IMR-90 (cell line): ENCODE results near the gene ORM1. TPM values are rescaled to one million over a fixed set of nuclear protein-coding genes. Genes with fewer than 3 reads are reported as not detected.
A peak's percentile ranks its signal among the peaks of the same experiment; 100 is the strongest.

ENCODE experiments used
- ATAC-seq: fragments of 200-7000 bp; cut with Tn5 transposase; 2 replicates; pipeline ENCODE4 v1.9.1; 2020; ENCODE audit warnings: low read depth, mild to moderate bottlenecking, moderate library complexity
- BruUV-seq: library from RNA; stranded (reverse); fragments of 400-500 nt; replicated peaks from 2 replicates; lab custom pipeline; 2021; lab: Mats Ljungman, UMichigan
- CTCF ChIA-PET: fragments of 300-600 bp; formaldehyde crosslinking; extraction: SDS; loops from one replicate; lab custom pipeline; 2021; ENCODE audit warnings: antibody characterized with exemption; lab: Yijun Ruan, JAX
- POLR2A ChIA-PET: fragments of 300-600 bp; sonication (Branson Sonifier 250); formaldehyde crosslinking; loops from one replicate; lab custom pipeline; 2022; ENCODE audit warnings: antibody characterized with exemption; ENCODE audit not compliant: unreplicated experiment; lab: Charles Lee
- DNase-seq: peaks from one replicate; pipeline ENCODE4 v3.0.0; 2013
- H2AFZ ChIP-seq: replicated peaks from 2 replicates; pipeline ENCODE3; 2013; ENCODE audit warnings: low read length, mild to moderate bottlenecking; ENCODE audit not compliant: poor library complexity
- H2AK5ac ChIP-seq: 2 replicates; pipeline ENCODE4 v1.6.1; 2013; ENCODE audit warnings: low read depth, low read length, inconsistent platforms
- H2AK9ac ChIP-seq: replicated peaks from 2 replicates; pipeline ENCODE3; 2013; ENCODE audit warnings: mild to moderate bottlenecking, low read depth, low read length, moderate library complexity; ENCODE audit not compliant: poor library complexity
- H2BK120ac ChIP-seq: 2 replicates; pipeline ENCODE4 v1.6.1; 2013; ENCODE audit warnings: low read depth, low read length, inconsistent platforms
- H2BK15ac ChIP-seq: 3 replicates; pipeline ENCODE4 v1.6.1; 2013; ENCODE audit warnings: low read depth, low read length, inconsistent platforms
- H2BK20ac ChIP-seq: 2 replicates; pipeline ENCODE4 v1.6.1; 2013; ENCODE audit warnings: low read depth, mild to moderate bottlenecking, inconsistent platforms, low read length, moderate library complexity
- H2BK5ac ChIP-seq: 2 replicates; pipeline ENCODE4 v1.6.1; 2013; ENCODE audit warnings: mild to moderate bottlenecking, low read depth, low read length, inconsistent platforms; ENCODE audit not compliant: poor library complexity, severe bottlenecking
- H3K14ac ChIP-seq: replicated peaks from 2 replicates; pipeline ENCODE4 v1.6.1; 2013; ENCODE audit warnings: low read depth, low read length, inconsistent platforms
- H3K18ac ChIP-seq: 2 replicates; pipeline ENCODE4 v1.6.1; 2013; ENCODE audit warnings: low read depth, low read length, control low read depth
- H3K23ac ChIP-seq: 2 replicates; pipeline ENCODE4 v1.6.1; 2013; ENCODE audit warnings: low read depth, low read length, inconsistent platforms
- H3K27ac ChIP-seq: 2 replicates; pipeline ENCODE4 v1.5.1; 2013; ENCODE audit warnings: mild to moderate bottlenecking, control low read depth, low read length; ENCODE audit not compliant: insufficient read depth
- H3K27me3 ChIP-seq: 2 replicates; pipeline ENCODE4 v1.6.1; 2013; ENCODE audit warnings: low read length; ENCODE audit not compliant: control insufficient read depth, insufficient read depth
- H3K36me3 ChIP-seq: 2 replicates; pipeline ENCODE4 v1.6.1; 2013; ENCODE audit warnings: low read length, mixed read lengths; ENCODE audit not compliant: control insufficient read depth, insufficient read depth
- H3K4ac ChIP-seq: 2 replicates; pipeline ENCODE4 v1.6.1; 2013; ENCODE audit warnings: low read depth, low read length, inconsistent platforms
- H3K4me1 ChIP-seq: 2 replicates; pipeline ENCODE4 v1.6.1; 2013; ENCODE audit warnings: low read length, mixed read lengths; ENCODE audit not compliant: control insufficient read depth, insufficient read depth
- H3K4me2 ChIP-seq: 2 replicates; pipeline ENCODE4 v1.6.1; 2013; ENCODE audit warnings: low read depth, mild to moderate bottlenecking, control low read depth, low read length, moderate library complexity
- H3K4me3 ChIP-seq: 2 replicates; pipeline ENCODE4 v1.5.1; 2013; ENCODE audit warnings: low read depth, mild to moderate bottlenecking, control low read depth, low read length, moderate library complexity; ENCODE audit not compliant: insufficient read depth
- H3K56ac ChIP-seq: 2 replicates; pipeline ENCODE4 v1.6.1; 2013; ENCODE audit warnings: low read length, inconsistent platforms; ENCODE audit not compliant: insufficient read depth; ENCODE audit errors: extremely low read depth
- H3K79me1 ChIP-seq, 2 experiments: 2 replicates each; pipeline ENCODE4 v1.6.1; 2013; ENCODE audit warnings: low read length in 2 of 2, inconsistent platforms in 1 of 2, low read depth in 1 of 2
- H3K9ac ChIP-seq: 2 replicates; pipeline ENCODE4 v1.6.1; 2013; ENCODE audit warnings: low read depth, low read length, control low read depth
- H3K9me1 ChIP-seq: 2 replicates; pipeline ENCODE4 v1.6.1; 2013; ENCODE audit warnings: low read length, inconsistent platforms; ENCODE audit not compliant: insufficient read depth
- H3K9me3 ChIP-seq: 2 replicates; pipeline ENCODE4 v1.6.1; 2013; ENCODE audit warnings: low read length; ENCODE audit not compliant: control insufficient read depth, insufficient read depth
- H4K20me1 ChIP-seq: 2 replicates; pipeline ENCODE4 v1.6.1; 2013; ENCODE audit warnings: low read length, inconsistent platforms; ENCODE audit not compliant: insufficient read depth
- H4K5ac ChIP-seq: 2 replicates; pipeline ENCODE4 v1.6.1; 2013; ENCODE audit warnings: mild to moderate bottlenecking, low read depth, low read length, control low read depth
- H4K8ac ChIP-seq, 2 experiments: 2 replicates each; pipeline ENCODE4 v1.6.1; 2013; ENCODE audit warnings: low read depth in 2 of 2, low read length in 2 of 2, control low read depth in 1 of 2, inconsistent platforms in 1 of 2
- H4K91ac ChIP-seq: 2 replicates; pipeline ENCODE4 v1.6.1; 2013; ENCODE audit warnings: low read depth, low read length, inconsistent platforms; ENCODE audit not compliant: insufficient read depth
- BHLHE40 ChIP-seq: fragments of 150-350 bp; IDR thresholded peaks from 2 replicates; pipeline ENCODE4 v1.6.1; 2016; ENCODE audit warnings: mild to moderate bottlenecking, low read depth, low read length
- CEBPB ChIP-seq: IDR thresholded peaks from 2 replicates; pipeline ENCODE4 v1.6.1; 2012; ENCODE audit warnings: low read depth, low read length, improper control_type of control experiment
- CHD1 ChIP-seq: IDR thresholded peaks from 2 replicates; pipeline ENCODE4 v1.6.1; 2012; ENCODE audit warnings: low read depth, low read length, improper control_type of control experiment
- ELK1 ChIP-seq: fragments of 150-350 bp; IDR thresholded peaks from 2 replicates; pipeline ENCODE4 v1.6.1; 2016; ENCODE audit warnings: low read depth, mild to moderate bottlenecking, low read length, moderate library complexity, borderline replicate concordance
- FOS ChIP-seq: fragments of 150-350 bp; IDR thresholded peaks from 2 replicates; pipeline ENCODE4 v1.6.1; 2016; ENCODE audit warnings: low read depth, low read length
- MAFK ChIP-seq: IDR thresholded peaks from 2 replicates; pipeline ENCODE4 v1.6.1; 2012; ENCODE audit warnings: low read depth, low read length, improper control_type of control experiment
- MAZ ChIP-seq: IDR thresholded peaks from 2 replicates; pipeline ENCODE4 v1.6.1; 2012; ENCODE audit warnings: low read depth, mild to moderate bottlenecking, low read length, improper control_type of control experiment, moderate library complexity, borderline replicate concordance
- MXI1 ChIP-seq: IDR thresholded peaks from 2 replicates; pipeline ENCODE4 v1.6.1; 2012; ENCODE audit warnings: low read depth, mild to moderate bottlenecking, low read length, moderate library complexity, borderline replicate concordance
- NFE2L2 ChIP-seq: fragments of 150-350 bp; IDR thresholded peaks from 2 replicates; pipeline ENCODE4 v1.6.1; 2016; ENCODE audit warnings: low read depth, mild to moderate bottlenecking, low read length
- POLR2A ChIP-seq: IDR thresholded peaks from 2 replicates; pipeline ENCODE4 v1.6.1; 2012; ENCODE audit warnings: mild to moderate bottlenecking, low read depth, low read length
- RAD21 ChIP-seq: IDR thresholded peaks from 2 replicates; pipeline ENCODE4 v1.6.1; 2012; ENCODE audit warnings: low read length, improper control_type of control experiment
- RCOR1 ChIP-seq: IDR thresholded peaks from 2 replicates; pipeline ENCODE4 v1.6.1; 2012; ENCODE audit warnings: mild to moderate bottlenecking, low read length, improper control_type of control experiment; ENCODE audit not compliant: insufficient replicate concordance
- RFX5 ChIP-seq: IDR thresholded peaks from 2 replicates; pipeline ENCODE4 v1.8.0; 2012; ENCODE audit warnings: low read depth, mild to moderate bottlenecking, low read length, moderate library complexity
- SMC3 ChIP-seq: fragments of 150-350 bp; IDR thresholded peaks from 2 replicates; pipeline ENCODE4 v1.6.1; 2016; ENCODE audit warnings: low read depth, mild to moderate bottlenecking, antibody characterized with exemption, low read length, moderate library complexity
- WGBS, 2 experiments: methylation state at CpG; one replicate each; pipeline versions ENCODE4 v1.1.5 to v1.1.7; 2013; ENCODE audit warnings: missing lambda C conversion rate in 2 of 2; ENCODE audit not compliant: insufficient read length in 1 of 2; ENCODE audit errors: extremely low coverage in 2 of 2; 5-methylcytosine and 5-hydroxymethylcytosine counted together
- dilution Hi-C: fragments of 300-500 bp; cut with HindIII; formaldehyde crosslinking; loops from one replicate; pipeline ENCODE4 v1.14.3; 2018; ENCODE audit warnings: low sequenced_read_pairs; ENCODE audit not compliant: unreplicated experiment
- in situ Hi-C: fragments of 300-500 bp; cut with MboI; formaldehyde crosslinking; loops from 3 replicates; pipeline ENCODE4 v1.14.3; 2019; ENCODE audit warnings: low sequenced_read_pairs, inconsistent platforms, mixed read lengths
- intact Hi-C: fragments of 100-400 bp; cut with micrococcal nuclease; formaldehyde crosslinking; loops from 2 replicates; pipeline ENCODE4 v1.10.0; 2022
- polyA plus RNA-seq, 3 experiments: library from polyadenylated mRNA; depleted of rRNA; stranded (reverse); fragments of >200 nt; gene quantifications; 2 replicates each; pipeline ENCODE4 v1.2.3, GENCODE V29; 2012; ENCODE audit warnings: low replicate concordance in 1 of 3
- total RNA-seq: library from RNA; depleted of rRNA; stranded (reverse); fragments of >200 nt; gene quantifications from 2 replicates; pipeline ENCODE4 v1.2.3, GENCODE V29; 2012
- TF ChIP-seq, protein P1 (sequence below): conservative IDR thresholded peaks from 2 replicates; pipeline ENCODE4 v1.5.1; 2012; ENCODE audit warnings: mild to moderate bottlenecking, low read depth, low read length, improper control_type of control experiment
- TF ChIP-seq, protein P2 (sequence below): fragments of 150-350 bp; IDR thresholded peaks from 2 replicates; pipeline ENCODE4 v1.6.1; 2017; ENCODE audit warnings: mild to moderate bottlenecking, antibody characterized with exemption, low read length, low read depth

The ORM1 gene
- total and polyA plus RNA-seq, 2 of the 4 experiments (the other 2 are of a cell fraction) = 0.18 TPM; not detected in 1

DNA sequence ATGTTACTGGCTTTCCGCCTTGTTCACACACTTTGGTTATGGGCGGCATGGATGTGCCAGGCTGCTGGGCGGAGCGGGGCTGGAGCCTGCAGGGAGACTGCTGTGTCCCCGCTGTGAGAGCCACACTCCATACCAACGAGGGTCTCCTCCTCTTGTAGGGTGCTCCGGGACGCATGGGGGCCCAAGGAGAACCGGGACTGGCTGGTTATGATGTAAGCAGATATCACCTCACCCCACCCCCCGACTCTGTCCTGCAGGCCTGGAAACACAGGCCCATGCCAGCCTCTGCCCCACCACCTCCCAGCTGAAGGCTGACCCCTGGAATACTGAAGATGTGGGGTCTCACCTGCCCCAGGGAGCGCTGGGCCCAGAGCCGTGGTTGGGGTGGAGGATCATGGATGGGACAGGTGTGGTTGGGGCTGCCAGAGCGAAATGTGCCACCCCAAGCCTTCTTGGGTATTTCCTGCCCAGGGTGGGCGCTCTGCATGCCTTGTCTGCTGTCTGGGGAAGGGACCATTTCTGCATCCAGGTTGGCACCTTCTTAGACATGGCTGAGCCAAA is 39.3 kb upstream of the ORM1 start:
- 100% methylated on average over 1 of the region's 14 CpGs; no CpG with 5 or more reads in 1 of the 2 experiments for WGBS, 2 experiments
- Histone ChIP-seq H3K9me3 (no peaks in the 10 kb centered on the region), H3K14ac (no peak overlapping the region), H3K79me1 (peaks cover 0 to 38% of the 10 kb centered on the region in 2 experiments; a peak in 3 of 4 replicates), H3K23ac (no peak overlapping the region), H3K9ac (no peak overlapping the region), H3K4ac (peak overlapping the region; percentile 41), H2BK120ac (no peak overlapping the region), H3K18ac (no peak overlapping the region), H2AK9ac (no peak overlapping the region), H2BK15ac (peak overlapping the region; percentile 8; the same call in 1 of the 3 replicates), H3K27ac (no peak overlapping the region), H3K9me1 (peaks cover 41% of the 10 kb centered on the region), H4K91ac (no peak overlapping the region), H3K4me3 (no peak overlapping the region), H2BK5ac (no peak overlapping the region), H3K4me2 (no peak overlapping the region), H2AK5ac (peak overlapping the region; percentile 54; the same call in 1 of the 2 replicates), H3K4me1 (peaks cover 32% of the 10 kb centered on the region), H4K8ac (no peak overlapping the region), H3K56ac (no peak overlapping the region), H4K20me1 (no peaks in the 10 kb centered on the region; the same call in 1 of the 2 replicates), H3K27me3 (no peaks in the 10 kb centered on the region), H4K5ac (no peak overlapping the region), H2AFZ (no peak overlapping the region), H3K36me3 (peaks cover 6% of the 10 kb centered on the region; the same call in 1 of the 2 replicates), H2BK20ac (no peak overlapping the region)
- dilution Hi-C loops (no loop called here), intact Hi-C loops (no loop called here), in situ Hi-C loops (no loop called here)
- ATAC-seq (no peak), DNase-seq (no peak)
- BruUV-seq = no TSS peak
- TF ChIP-seq, protein P1, sequence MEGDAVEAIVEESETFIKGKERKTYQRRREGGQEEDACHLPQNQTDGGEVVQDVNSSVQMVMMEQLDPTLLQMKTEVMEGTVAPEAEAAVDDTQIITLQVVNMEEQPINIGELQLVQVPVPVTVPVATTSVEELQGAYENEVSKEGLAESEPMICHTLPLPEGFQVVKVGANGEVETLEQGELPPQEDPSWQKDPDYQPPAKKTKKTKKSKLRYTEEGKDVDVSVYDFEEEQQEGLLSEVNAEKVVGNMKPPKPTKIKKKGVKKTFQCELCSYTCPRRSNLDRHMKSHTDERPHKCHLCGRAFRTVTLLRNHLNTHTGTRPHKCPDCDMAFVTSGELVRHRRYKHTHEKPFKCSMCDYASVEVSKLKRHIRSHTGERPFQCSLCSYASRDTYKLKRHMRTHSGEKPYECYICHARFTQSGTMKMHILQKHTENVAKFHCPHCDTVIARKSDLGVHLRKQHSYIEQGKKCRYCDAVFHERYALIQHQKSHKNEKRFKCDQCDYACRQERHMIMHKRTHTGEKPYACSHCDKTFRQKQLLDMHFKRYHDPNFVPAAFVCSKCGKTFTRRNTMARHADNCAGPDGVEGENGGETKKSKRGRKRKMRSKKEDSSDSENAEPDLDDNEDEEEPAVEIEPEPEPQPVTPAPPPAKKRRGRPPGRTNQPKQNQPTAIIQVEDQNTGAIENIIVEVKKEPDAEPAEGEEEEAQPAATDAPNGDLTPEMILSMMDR = no peak
- no peak for TF ChIP-seq MXI1
- TF ChIP-seq CHD1 = no peak
- TF ChIP-seq FOS = no peak
- TF ChIP-seq SMC3 = no peak
- no peak for TF ChIP-seq POLR2A
- no peak for TF ChIP-seq BHLHE40
- no peak for TF ChIP-seq RFX5
- TF ChIP-seq, protein P2, sequence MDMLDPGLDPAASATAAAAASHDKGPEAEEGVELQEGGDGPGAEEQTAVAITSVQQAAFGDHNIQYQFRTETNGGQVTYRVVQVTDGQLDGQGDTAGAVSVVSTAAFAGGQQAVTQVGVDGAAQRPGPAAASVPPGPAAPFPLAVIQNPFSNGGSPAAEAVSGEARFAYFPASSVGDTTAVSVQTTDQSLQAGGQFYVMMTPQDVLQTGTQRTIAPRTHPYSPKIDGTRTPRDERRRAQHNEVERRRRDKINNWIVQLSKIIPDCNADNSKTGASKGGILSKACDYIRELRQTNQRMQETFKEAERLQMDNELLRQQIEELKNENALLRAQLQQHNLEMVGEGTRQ = no peak
- TF ChIP-seq MAFK = no peak
- no peak for TF ChIP-seq NFE2L2
- TF ChIP-seq RAD21 = no peak
- no peak for TF ChIP-seq RCOR1
- TF ChIP-seq CEBPB = no peak
- no peak for TF ChIP-seq MAZ
- no peak for TF ChIP-seq ELK1
- ChIA-PET POLR2A (no interaction called here), CTCF (no interaction called here)
